HFFc6 (cell line): Measurements from ENCODE around the gene LIPC. TPM values are rescaled to one million over a fixed set of nuclear protein-coding genes. Genes with fewer than 3 reads are reported as not detected.

Experiments
- DNase-seq: peaks from one replicate; pipeline ENCODE4 v3.0.0-alpha.2; 2018
- H3K27ac Mint-ChIP-seq: 2 replicates; pipeline ENCODE4 v1.8.0; 2020; ENCODE audit warnings: mild to moderate bottlenecking, mixed read lengths
- H3K27me3 Mint-ChIP-seq: 2 replicates; pipeline ENCODE4 v1.8.0; 2021; ENCODE audit warnings: mild to moderate bottlenecking, moderate library complexity, mixed read lengths; ENCODE audit not compliant: insufficient read depth
- H3K36me3 Mint-ChIP-seq: 2 replicates; pipeline ENCODE4 v1.8.0; 2021; ENCODE audit warnings: low read depth, mixed read lengths
- H3K4me1 Mint-ChIP-seq: 2 replicates; pipeline ENCODE4 v1.8.0; 2020; ENCODE audit warnings: low read depth, mixed read lengths
- H3K4me3 Mint-ChIP-seq: 2 replicates; pipeline ENCODE4 v1.8.0; 2020; ENCODE audit warnings: mild to moderate bottlenecking, moderate library complexity, mixed read lengths
- H3K9me3 Mint-ChIP-seq: 2 replicates; pipeline ENCODE4 v1.8.0; 2020; ENCODE audit warnings: mild to moderate bottlenecking, mixed read lengths
- total RNA-seq, 6 experiments: library from RNA; stranded (reverse); fragmentation: NEBNext Ultra II Directional; extraction: Animal tissue kit (Norgen Biotek cat#: 25700); gene quantifications; 2 replicates in 1 of 6; 3 replicates in 5 of 6; pipeline ENCODE4 v1.2.3, GENCODE V29; 2021
- TF ChIP-seq, protein P1 (sequence below): fragments of 200-600 bp; sonication (generic); IDR thresholded peaks from 2 replicates; pipeline ENCODE4 v1.5.0; 2021; ENCODE audit warnings: antibody characterized with exemption, mild to moderate bottlenecking

The LIPC gene
- total RNA-seq, 6 experiments from 2014 or later: not detected

DNA sequence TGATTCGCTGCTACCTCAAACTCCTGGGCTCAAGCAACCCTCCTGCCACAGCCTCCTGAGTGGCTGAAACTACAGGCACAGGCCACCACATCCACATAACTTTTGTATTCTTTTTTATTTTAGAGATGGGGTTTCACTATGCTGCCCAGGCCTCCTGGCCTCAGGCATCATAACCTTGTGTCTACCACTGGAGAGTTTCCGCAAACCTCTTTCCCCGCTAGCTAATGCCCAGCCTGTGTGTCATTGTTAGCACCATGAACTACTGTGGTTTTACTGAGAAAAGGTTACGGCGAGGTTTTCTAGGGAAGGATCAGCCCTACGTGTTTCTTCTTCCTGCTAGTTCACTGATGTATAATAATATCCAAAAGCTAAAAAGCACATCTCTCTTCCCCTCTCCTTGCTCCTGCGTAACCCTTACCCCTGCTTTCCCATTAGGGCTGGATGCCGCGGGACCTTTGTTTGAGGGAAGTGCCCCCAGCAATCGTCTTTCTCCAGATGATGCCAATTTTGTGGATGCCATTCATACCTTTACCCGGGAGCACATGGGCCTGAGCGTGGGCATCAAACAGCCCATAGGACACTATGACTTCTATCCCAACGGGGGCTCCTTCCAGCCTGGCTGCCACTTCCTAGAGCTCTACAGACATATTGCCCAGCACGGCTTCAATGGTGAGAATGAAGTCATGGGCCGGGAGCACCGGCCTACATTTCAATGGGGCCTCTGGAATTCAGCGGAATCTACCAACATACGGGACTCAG lies 113.7 kb downstream of the LIPC start:
- TF ChIP-seq, protein P1, sequence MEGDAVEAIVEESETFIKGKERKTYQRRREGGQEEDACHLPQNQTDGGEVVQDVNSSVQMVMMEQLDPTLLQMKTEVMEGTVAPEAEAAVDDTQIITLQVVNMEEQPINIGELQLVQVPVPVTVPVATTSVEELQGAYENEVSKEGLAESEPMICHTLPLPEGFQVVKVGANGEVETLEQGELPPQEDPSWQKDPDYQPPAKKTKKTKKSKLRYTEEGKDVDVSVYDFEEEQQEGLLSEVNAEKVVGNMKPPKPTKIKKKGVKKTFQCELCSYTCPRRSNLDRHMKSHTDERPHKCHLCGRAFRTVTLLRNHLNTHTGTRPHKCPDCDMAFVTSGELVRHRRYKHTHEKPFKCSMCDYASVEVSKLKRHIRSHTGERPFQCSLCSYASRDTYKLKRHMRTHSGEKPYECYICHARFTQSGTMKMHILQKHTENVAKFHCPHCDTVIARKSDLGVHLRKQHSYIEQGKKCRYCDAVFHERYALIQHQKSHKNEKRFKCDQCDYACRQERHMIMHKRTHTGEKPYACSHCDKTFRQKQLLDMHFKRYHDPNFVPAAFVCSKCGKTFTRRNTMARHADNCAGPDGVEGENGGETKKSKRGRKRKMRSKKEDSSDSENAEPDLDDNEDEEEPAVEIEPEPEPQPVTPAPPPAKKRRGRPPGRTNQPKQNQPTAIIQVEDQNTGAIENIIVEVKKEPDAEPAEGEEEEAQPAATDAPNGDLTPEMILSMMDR: no peak
- DNase-seq: no peak
- Mint-ChIP-seq H3K4me1 (peaks cover 48% of the 10 kb centered on the region), H3K4me3 (no peak overlapping the region), H3K36me3 (no peaks in the 10 kb centered on the region), H3K27ac (no peak overlapping the region), H3K27me3 (peaks cover 10% of the 10 kb centered on the region), H3K9me3 (no peaks in the 10 kb centered on the region)

DNA sequence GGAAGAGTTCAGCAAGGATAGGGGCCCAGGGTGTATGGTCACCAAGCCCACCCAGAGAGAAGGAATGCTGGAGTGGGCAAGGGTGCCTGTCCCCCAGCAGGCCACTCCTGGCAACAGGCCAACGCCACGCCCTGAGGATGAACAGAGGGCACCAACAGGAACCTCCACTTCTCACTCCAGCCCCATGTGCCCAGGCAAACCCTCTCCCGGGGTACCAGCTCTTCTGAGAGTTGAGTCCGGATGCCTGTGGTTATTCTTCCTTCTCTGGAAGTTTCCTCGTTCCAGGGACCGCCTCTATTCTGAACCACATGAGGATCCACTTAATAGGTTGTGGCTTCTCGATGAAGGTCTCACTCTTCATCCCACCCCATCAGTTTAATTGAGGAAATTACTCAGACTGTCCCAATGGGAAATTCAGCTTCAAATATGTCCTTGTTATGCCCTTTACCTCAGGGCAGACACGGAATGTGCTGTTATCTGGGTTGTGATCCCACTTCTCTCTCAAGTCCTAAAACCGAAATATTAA lies 114.3 kb downstream of the LIPC start:
- Mint-ChIP-seq H3K36me3 (no peaks in the 10 kb centered on the region), H3K4me3 (peak overlapping the region; percentile 52; the same call in 1 of the 2 replicates), H3K27ac (no peak overlapping the region), H3K27me3 (peaks cover 9% of the 10 kb centered on the region), H3K9me3 (no peaks in the 10 kb centered on the region), H3K4me1 (peaks cover 51% of the 10 kb centered on the region)
- no peak for DNase-seq
- TF ChIP-seq, protein P1: no peak

- TF ChIP-seq, protein P1: no peak
- no peaks in the 10 kb centered on the region for H3K36me3 Mint-ChIP-seq
- peak overlapping the region; percentile 52 for H3K4me3 Mint-ChIP-seq
- peak; percentile 93 for DNase-seq
- peaks cover 9% of the 10 kb centered on the region for H3K27me3 Mint-ChIP-seq
- H3K4me1 Mint-ChIP-seq: peaks cover 59% of the 10 kb centered on the region
- no peaks in the 10 kb centered on the region for H3K9me3 Mint-ChIP-seq
- H3K27ac Mint-ChIP-seq: peak overlapping the region; percentile 77
Measured at GRCh38 chr15:58546635-58547627, 115.1 kb downstream of the LIPC start.

DNA sequence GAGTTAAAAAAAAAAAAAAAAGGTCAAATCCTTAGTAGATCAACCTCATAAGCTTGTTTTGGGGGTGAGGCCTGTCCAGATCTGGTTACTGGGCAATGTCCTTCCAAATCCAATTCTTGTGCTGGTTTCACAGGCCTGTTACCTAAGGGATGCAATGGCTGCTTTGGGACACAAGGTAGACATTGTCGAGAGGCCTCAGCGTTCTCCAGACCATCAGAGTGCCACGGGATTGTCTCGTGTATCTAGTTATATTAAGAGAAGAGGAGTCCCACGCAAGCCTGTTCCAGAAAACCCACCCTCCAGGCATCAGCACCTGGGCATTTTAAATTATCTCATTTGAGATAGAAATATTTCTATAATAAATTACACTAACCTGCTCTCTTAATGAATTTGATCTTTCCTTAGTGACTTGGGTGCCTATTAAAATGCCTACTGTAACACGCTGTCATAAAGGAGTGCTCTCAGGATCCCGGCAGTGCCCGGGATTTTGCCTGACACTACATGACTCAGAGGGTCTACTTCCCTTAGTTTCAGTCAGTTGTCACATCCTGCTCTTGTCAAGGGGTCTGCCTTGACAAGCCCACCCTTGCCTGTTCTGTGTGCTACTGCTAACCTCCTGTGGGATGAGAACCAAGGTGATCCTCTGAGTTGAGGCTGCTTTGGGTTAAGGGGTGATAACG lies 116.0 kb downstream of the LIPC start:
- Mint-ChIP-seq H3K4me3 (peak overlapping the region; percentile 52), H3K36me3 (no peaks in the 10 kb centered on the region), H3K27ac (peak overlapping the region; percentile 77), H3K4me1 (peaks cover 64% of the 10 kb centered on the region), H3K27me3 (peaks cover 5% of the 10 kb centered on the region), H3K9me3 (no peaks in the 10 kb centered on the region)
- DNase-seq: no peak
- TF ChIP-seq, protein P1: no peak
